ENCODE measurements around the gene OTOP3. TPM values are rescaled to one million over a fixed set of nuclear protein-coding genes. Genes with fewer than 3 reads are reported as not detected.

The OTOP3 gene
- total and polyA plus RNA-seq, 2 of the 4 experiments (the other 2 are of a cell fraction) = not detected

DNA sequence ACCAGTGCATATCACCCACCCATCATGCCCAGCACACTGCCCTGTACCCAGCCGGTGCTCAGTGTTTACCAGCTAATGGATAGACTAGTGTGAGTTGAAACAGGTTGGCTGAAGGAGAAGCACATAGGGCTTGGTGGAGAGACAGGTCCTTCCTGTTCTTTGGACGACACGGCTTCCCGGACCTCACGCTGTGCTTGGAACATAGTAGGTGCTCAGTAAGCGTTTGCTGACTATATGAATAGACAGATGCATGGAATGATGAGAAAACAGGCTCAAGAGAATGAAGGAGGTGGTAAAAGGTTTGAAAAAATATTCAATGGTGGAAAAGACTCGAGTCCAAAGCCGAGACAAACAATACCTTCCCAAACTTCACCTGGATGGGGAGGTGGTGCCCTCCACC lies 35.5 kb upstream of the OTOP3 start:
- H3K79me1 ChIP-seq (ENCODE audit: low read depth in 1 of 2, low read length in 2 of 2) = no peaks in the 10 kb centered on the region
- H2BK20ac ChIP-seq (ENCODE audit: low read depth, low read length) = no peak overlapping the region
- peaks cover 53% of the 10 kb centered on the region for H3K27me3 ChIP-seq (ENCODE audit: control insufficient read depth, insufficient read depth, low read length)
- H3K4me3 ChIP-seq (ENCODE audit: insufficient read depth, low read depth, low read length) = no peak overlapping the region
- DNase-seq (no peak), ATAC-seq (ENCODE audit: low read depth) (no peak)
- H2AK9ac ChIP-seq (replicated peaks; ENCODE audit: low read depth, low read length, poor library complexity) = no peak overlapping the region
- CTCF ChIA-PET = no interaction called here
- H4K20me1 ChIP-seq (ENCODE audit: insufficient read depth, low read length) = no peaks in the 10 kb centered on the region
- no peak overlapping the region for H3K56ac ChIP-seq (ENCODE audit: extremely low read depth, insufficient read depth, low read length)
- H3K4ac ChIP-seq (ENCODE audit: low read depth, low read length) = no peak overlapping the region
- no peak overlapping the region for H4K5ac ChIP-seq (ENCODE audit: low read depth, low read length)
- no peak overlapping the region for H3K4me2 ChIP-seq (ENCODE audit: low read depth, low read length)
- H3K36me3 ChIP-seq (ENCODE audit: control insufficient read depth, insufficient read depth, low read length) = no peaks in the 10 kb centered on the region
- H4K91ac ChIP-seq (ENCODE audit: insufficient read depth, low read depth, low read length) = no peak overlapping the region
- no peaks in the 10 kb centered on the region for H3K4me1 ChIP-seq (ENCODE audit: control insufficient read depth, insufficient read depth, low read length)
- POLR2A ChIA-PET (ENCODE audit: unreplicated experiment) = no interaction called here
- H3K18ac ChIP-seq (ENCODE audit: low read depth, low read length) = no peak overlapping the region
- no peak overlapping the region for H3K14ac ChIP-seq (replicated peaks; ENCODE audit: low read depth, low read length)
- H2BK5ac ChIP-seq (ENCODE audit: low read depth, low read length, poor library complexity, severe bottlenecking) = no peak overlapping the region
- in situ Hi-C loops (cut with MboI; ENCODE audit: low sequenced_read_pairs) (no loop called here), intact Hi-C loops (cut with micrococcal nuclease) (no loop called here), dilution Hi-C loops (cut with HindIII; ENCODE audit: low sequenced_read_pairs, unreplicated experiment) (no loop called here)
- H3K27ac ChIP-seq (ENCODE audit: insufficient read depth, low read length) = no peak overlapping the region
- no peak overlapping the region for H4K8ac ChIP-seq (ENCODE audit: low read depth in 2 of 2, low read length in 2 of 2)
- no peaks in the 10 kb centered on the region for H3K9me3 ChIP-seq (ENCODE audit: control insufficient read depth, insufficient read depth, low read length)
- TF ChIP-seq, protein P1, sequence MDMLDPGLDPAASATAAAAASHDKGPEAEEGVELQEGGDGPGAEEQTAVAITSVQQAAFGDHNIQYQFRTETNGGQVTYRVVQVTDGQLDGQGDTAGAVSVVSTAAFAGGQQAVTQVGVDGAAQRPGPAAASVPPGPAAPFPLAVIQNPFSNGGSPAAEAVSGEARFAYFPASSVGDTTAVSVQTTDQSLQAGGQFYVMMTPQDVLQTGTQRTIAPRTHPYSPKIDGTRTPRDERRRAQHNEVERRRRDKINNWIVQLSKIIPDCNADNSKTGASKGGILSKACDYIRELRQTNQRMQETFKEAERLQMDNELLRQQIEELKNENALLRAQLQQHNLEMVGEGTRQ (IDR thresholded peaks at IDR 0.05; ENCODE audit: low read depth, low read length) = no peak
- TF ChIP-seq POLR2A (IDR thresholded peaks at IDR 0.05; ENCODE audit: low read depth, low read length) (no peak), SMC3 (IDR thresholded peaks at IDR 0.05; ENCODE audit: low read depth, low read length) (no peak), MXI1 (IDR thresholded peaks at IDR 0.05; ENCODE audit: borderline replicate concordance, low read depth, low read length) (no peak), MAFK (IDR thresholded peaks at IDR 0.05; ENCODE audit: low read depth, low read length) (no peak), NFE2L2 (IDR thresholded peaks at IDR 0.05; ENCODE audit: low read depth, low read length) (no peak), RCOR1 (IDR thresholded peaks at IDR 0.05; ENCODE audit: insufficient replicate concordance, low read length) (no peak), BHLHE40 (IDR thresholded peaks at IDR 0.05; ENCODE audit: low read depth, low read length) (no peak), MAZ (IDR thresholded peaks at IDR 0.05; ENCODE audit: borderline replicate concordance, low read depth, low read length) (no peak), RAD21 (IDR thresholded peaks at IDR 0.05; ENCODE audit: low read length) (no peak), CEBPB (IDR thresholded peaks at IDR 0.05; ENCODE audit: low read depth, low read length) (no peak), RFX5 (IDR thresholded peaks at IDR 0.05; ENCODE audit: low read depth, low read length) (no peak), CHD1 (IDR thresholded peaks at IDR 0.05; ENCODE audit: low read depth, low read length) (no peak), FOS (IDR thresholded peaks at IDR 0.05; ENCODE audit: low read depth, low read length) (no peak)
- TF ChIP-seq, protein P2, sequence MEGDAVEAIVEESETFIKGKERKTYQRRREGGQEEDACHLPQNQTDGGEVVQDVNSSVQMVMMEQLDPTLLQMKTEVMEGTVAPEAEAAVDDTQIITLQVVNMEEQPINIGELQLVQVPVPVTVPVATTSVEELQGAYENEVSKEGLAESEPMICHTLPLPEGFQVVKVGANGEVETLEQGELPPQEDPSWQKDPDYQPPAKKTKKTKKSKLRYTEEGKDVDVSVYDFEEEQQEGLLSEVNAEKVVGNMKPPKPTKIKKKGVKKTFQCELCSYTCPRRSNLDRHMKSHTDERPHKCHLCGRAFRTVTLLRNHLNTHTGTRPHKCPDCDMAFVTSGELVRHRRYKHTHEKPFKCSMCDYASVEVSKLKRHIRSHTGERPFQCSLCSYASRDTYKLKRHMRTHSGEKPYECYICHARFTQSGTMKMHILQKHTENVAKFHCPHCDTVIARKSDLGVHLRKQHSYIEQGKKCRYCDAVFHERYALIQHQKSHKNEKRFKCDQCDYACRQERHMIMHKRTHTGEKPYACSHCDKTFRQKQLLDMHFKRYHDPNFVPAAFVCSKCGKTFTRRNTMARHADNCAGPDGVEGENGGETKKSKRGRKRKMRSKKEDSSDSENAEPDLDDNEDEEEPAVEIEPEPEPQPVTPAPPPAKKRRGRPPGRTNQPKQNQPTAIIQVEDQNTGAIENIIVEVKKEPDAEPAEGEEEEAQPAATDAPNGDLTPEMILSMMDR (conservative IDR thresholded peaks at IDR 0.05; ENCODE audit: low read depth, low read length) = no peak
- TF ChIP-seq, protein P3, sequence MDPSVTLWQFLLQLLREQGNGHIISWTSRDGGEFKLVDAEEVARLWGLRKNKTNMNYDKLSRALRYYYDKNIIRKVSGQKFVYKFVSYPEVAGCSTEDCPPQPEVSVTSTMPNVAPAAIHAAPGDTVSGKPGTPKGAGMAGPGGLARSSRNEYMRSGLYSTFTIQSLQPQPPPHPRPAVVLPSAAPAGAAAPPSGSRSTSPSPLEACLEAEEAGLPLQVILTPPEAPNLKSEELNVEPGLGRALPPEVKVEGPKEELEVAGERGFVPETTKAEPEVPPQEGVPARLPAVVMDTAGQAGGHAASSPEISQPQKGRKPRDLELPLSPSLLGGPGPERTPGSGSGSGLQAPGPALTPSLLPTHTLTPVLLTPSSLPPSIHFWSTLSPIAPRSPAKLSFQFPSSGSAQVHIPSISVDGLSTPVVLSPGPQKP (IDR thresholded peaks at IDR 0.05; ENCODE audit: borderline replicate concordance, low read depth, low read length) = no peak
- no peaks in the 10 kb centered on the region for H3K9me1 ChIP-seq (ENCODE audit: insufficient read depth, low read length)
- no peak overlapping the region for H3K23ac ChIP-seq (ENCODE audit: low read depth, low read length)
- no peak overlapping the region for H2BK15ac ChIP-seq (ENCODE audit: low read depth, low read length)
- 75% methylated on average over 4 of the region's 8 CpGs; no CpG with 5 or more reads in 1 of the 2 experiments for WGBS, 2 experiments (ENCODE audit: extremely low coverage in 2 of 2, insufficient read length in 1 of 2)
- BruUV-seq (replicated peaks) = no TSS peak
- H3K9ac ChIP-seq (ENCODE audit: low read depth, low read length) = no peak overlapping the region
- H2BK120ac ChIP-seq (ENCODE audit: low read depth, low read length) = no peak overlapping the region
- no peak overlapping the region for H2AK5ac ChIP-seq (ENCODE audit: low read depth, low read length)
- no peak overlapping the region for H2AFZ ChIP-seq (replicated peaks; ENCODE audit: low read length, poor library complexity)
